Effector memory CD4-positive, alpha-beta T cell (primary cell): ENCODE results near the gene TJP3.

ENCODE experiments used
- DNase-seq, 3 donors: peaks; one replicate each; pipeline ENCODE4 v3.0.0-alpha.2; 2020
- H3K27ac ChIP-seq: 2 replicates; pipeline ENCODE4 v1.7.0; 2013; ENCODE audit warnings: mild to moderate bottlenecking, low read length, moderate library complexity; ENCODE audit not compliant: insufficient read depth, poor library complexity, severe bottlenecking
- H3K27me3 ChIP-seq: replicated peaks from 2 replicates; pipeline ENCODE4 v1.7.0; 2013; ENCODE audit warnings: mild to moderate bottlenecking, low read length; ENCODE audit not compliant: insufficient read depth, control insufficient read depth, poor library complexity, severe bottlenecking
- H3K36me3 ChIP-seq: 2 replicates; pipeline ENCODE4 v1.7.0; 2013; ENCODE audit warnings: mild to moderate bottlenecking, low read length, moderate library complexity; ENCODE audit not compliant: control insufficient read depth, insufficient read depth
- H3K4me1 ChIP-seq: 2 replicates; pipeline ENCODE4 v1.7.0; 2013; ENCODE audit warnings: low read length, mild to moderate bottlenecking; ENCODE audit not compliant: control insufficient read depth, insufficient read depth, poor library complexity, severe bottlenecking
- H3K4me3 ChIP-seq: 2 replicates; pipeline ENCODE4 v1.7.0; 2013; ENCODE audit warnings: low read length, low read depth, mild to moderate bottlenecking; ENCODE audit not compliant: insufficient read depth, poor library complexity, severe bottlenecking
- H3K9me3 ChIP-seq: 2 replicates; pipeline ENCODE4 v1.7.0; 2013; ENCODE audit warnings: mild to moderate bottlenecking, low read length, moderate library complexity; ENCODE audit not compliant: control insufficient read depth

TJP3 gene

DNA sequence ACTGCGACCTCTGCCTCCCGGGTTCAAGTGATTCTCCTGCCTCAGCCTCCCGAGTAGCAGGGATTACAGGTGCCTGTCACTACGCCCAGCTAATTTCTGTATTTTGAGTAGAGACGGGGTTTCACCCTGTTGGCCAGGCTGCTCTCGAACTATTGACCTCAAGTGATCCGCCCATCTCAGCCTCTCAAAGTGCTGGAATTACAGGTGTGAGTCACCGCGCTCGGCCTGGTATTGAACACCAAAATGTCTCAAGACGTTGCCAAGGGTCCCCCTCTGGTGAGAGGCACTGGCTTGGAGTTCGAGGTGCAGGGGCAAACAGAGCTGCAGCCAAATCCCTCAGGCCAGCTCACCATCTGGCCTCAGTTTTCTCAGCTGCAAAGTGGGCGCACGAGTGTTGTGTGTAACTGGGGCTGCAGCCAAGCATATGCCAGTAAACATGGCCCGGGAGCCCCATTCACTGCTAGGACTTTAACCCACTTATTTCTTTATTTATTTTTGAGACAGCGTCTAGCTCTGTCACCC lies 8.0 kb downstream of the TJP3 start:
- Histone ChIP-seq H3K36me3 (no peaks in the 10 kb centered on the region), H3K27me3 (no peaks in the 10 kb centered on the region), H3K4me3 (no peak overlapping the region), H3K9me3 (no peaks in the 10 kb centered on the region), H3K4me1 (peaks cover 3% of the 10 kb centered on the region), H3K27ac (no peak overlapping the region)
- DNase-seq: no peak

GRCh38 chr19:3719868-3720267 lies 11.7 kb downstream of the TJP3 start:
- Histone ChIP-seq H3K36me3 (no peaks in the 10 kb centered on the region), H3K4me1 (peaks cover 14% of the 10 kb centered on the region), H3K27me3 (no peaks in the 10 kb centered on the region), H3K27ac (no peak overlapping the region), H3K9me3 (no peaks in the 10 kb centered on the region), H3K4me3 (no peak overlapping the region)
- no peak for DNase-seq

GRCh38 chr19:3720349-3720917 lies 12.2 kb downstream of the TJP3 start:
- DNase-seq: no peak
- peaks cover 14% of the 10 kb centered on the region for H3K4me1 ChIP-seq
- H3K4me3 ChIP-seq: no peak overlapping the region
- H3K9me3 ChIP-seq: no peaks in the 10 kb centered on the region
- no peaks in the 10 kb centered on the region for H3K27me3 ChIP-seq
- no peak overlapping the region for H3K27ac ChIP-seq
- no peaks in the 10 kb centered on the region for H3K36me3 ChIP-seq

GRCh38 chr19:3721131-3721886 lies 13.1 kb downstream of the TJP3 start:
- Histone ChIP-seq H3K27me3 (no peaks in the 10 kb centered on the region), H3K36me3 (no peaks in the 10 kb centered on the region)
- peak; percentile 81 to 86 (median 85) for DNase-seq

DNA sequence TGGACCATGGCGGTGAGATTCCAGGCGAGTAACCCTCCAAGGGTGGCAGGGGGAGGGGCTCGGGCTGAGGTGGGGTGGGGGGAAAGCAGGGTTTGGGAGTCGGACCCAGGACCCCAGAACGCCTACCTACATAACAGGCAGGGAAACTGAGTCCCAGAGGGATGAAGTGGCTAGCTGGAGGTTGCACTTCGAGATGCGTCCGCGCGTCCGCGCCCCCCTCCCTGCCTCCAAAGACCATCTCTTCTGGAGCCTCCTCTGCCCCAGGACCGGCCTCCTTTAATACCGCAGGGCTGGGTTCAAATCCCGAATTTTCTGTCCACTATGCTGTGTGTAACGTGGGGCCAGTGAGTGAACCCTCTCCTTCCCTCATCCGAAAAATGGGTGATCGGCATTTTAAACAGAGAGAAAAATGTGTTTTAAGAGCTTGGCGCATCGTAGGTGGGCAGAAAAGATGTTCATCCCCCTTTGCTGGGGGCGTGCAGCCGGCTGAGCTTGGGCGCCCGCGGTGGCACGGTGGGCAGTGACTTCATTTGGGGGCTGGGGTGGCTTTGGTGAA lies 13.8 kb downstream of the TJP3 start:
- no peak overlapping the region for H3K27ac ChIP-seq
- H3K27me3 ChIP-seq: no peaks in the 10 kb centered on the region

More at GRCh38 chr19:3721131-3721886, 13.1 kb downstream of the TJP3 start:
- peaks cover 14% of the 10 kb centered on the region for H3K4me1 ChIP-seq
- no peaks in the 10 kb centered on the region for H3K9me3 ChIP-seq
- H3K27ac ChIP-seq: no peak overlapping the region
- peak overlapping the region; percentile 77 for H3K4me3 ChIP-seq

GRCh38 chr19:3722443-3723109 lies 14.4 kb downstream of the TJP3 start:
- Histone ChIP-seq H3K4me1 (peaks cover 14% of the 10 kb centered on the region), H3K4me3 (peak overlapping the region; percentile 77), H3K27ac (no peak overlapping the region), H3K27me3 (no peaks in the 10 kb centered on the region), H3K9me3 (no peaks in the 10 kb centered on the region), H3K36me3 (no peaks in the 10 kb centered on the region)
- no peak for DNase-seq

More for the DNA sequence above, 13.8 kb downstream of the TJP3 start:
- Histone ChIP-seq H3K9me3 (no peaks in the 10 kb centered on the region), H3K4me1 (peaks cover 14% of the 10 kb centered on the region), H3K36me3 (no peaks in the 10 kb centered on the region), H3K4me3 (peak overlapping the region; percentile 77)
- DNase-seq: no peak

GRCh38 chr19:3723110-3723488 lies 14.9 kb downstream of the TJP3 start:
- H3K9me3 ChIP-seq: no peaks in the 10 kb centered on the region
- no peaks in the 10 kb centered on the region for H3K27me3 ChIP-seq
- H3K4me1 ChIP-seq: peaks cover 14% of the 10 kb centered on the region
- no peak for DNase-seq
- H3K4me3 ChIP-seq: no peak overlapping the region
- H3K36me3 ChIP-seq: no peaks in the 10 kb centered on the region
- H3K27ac ChIP-seq: no peak overlapping the region

DNA sequence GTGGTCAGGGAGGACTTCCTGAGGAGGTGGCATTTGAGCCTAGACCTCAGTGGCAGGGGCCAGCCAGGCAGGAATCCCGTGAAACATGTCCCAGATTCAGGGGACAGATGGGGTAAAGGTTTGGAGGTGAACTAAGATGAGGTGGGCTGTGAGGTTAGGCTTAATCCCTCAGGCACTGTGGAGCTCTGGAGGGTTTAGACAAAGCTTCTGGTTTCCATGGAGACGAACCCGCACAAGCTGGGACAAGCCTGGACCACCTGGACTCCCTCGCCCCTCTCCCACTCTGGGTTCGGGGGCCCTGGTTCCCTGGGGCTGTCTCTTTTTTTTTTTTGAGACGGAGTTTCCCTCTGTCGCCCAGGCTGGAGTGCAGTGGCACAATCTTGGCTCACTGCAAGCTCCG lies 15.7 kb downstream of the TJP3 start:
- Histone ChIP-seq H3K27ac (no peak overlapping the region), H3K9me3 (no peaks in the 10 kb centered on the region), H3K4me1 (peaks cover 14% of the 10 kb centered on the region), H3K4me3 (no peak overlapping the region), H3K36me3 (no peaks in the 10 kb centered on the region), H3K27me3 (no peaks in the 10 kb centered on the region)
- no peak for DNase-seq

DNA sequence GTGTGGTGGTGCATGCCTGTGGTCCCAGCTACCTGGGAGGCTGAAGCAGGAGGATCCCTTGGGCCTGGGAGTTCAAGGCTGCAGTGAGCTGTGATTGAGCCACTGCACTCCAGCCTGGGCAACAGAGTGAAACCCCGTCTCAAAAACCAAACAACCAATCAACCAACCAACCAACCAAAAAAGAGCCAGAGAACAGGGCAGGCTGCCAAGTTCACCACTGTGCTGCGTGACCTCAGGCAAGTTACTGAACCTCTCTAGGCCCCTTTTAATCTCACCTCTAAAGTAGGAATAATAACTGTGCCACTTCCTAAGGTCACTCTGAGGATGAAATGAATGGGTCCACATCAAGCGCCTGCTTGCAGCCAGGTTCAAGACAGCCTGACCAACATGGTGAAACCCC lies 16.9 kb downstream of the TJP3 start:
- no peaks in the 10 kb centered on the region for H3K27me3 ChIP-seq
- no peak for DNase-seq
- H3K27ac ChIP-seq: no peak overlapping the region
- H3K4me1 ChIP-seq: peaks cover 14% of the 10 kb centered on the region
- H3K9me3 ChIP-seq: no peaks in the 10 kb centered on the region
- H3K36me3 ChIP-seq: no peaks in the 10 kb centered on the region
- no peak overlapping the region for H3K4me3 ChIP-seq
